Smooth muscle cell (in vitro differentiated cells): Measurements from ENCODE around the gene PIP5K1C. TPM values are rescaled to one million over a fixed set of nuclear protein-coding genes. Genes with fewer than 3 reads are reported as not detected.
A peak's percentile ranks its signal among the peaks of the same experiment; 100 is the strongest.

Source experiments
- DNase-seq: peaks from one replicate; lab custom pipeline; 2025; ENCODE audit not compliant: unreplicated experiment; lab: John Stamatoyannopoulos, UW
- H2AFZ ChIP-seq: fragments of 200-600 bp; sonication (generic); 2 replicates; pipeline ENCODE4 v1.6.0; 2016; ENCODE audit warnings: antibody characterized with exemption, low read depth, mild to moderate bottlenecking
- H3F3A ChIP-seq: fragments of 200-600 bp; sonication (generic); 2 replicates; pipeline ENCODE4 v1.6.0; 2017; ENCODE audit warnings: antibody characterized with exemption, low read depth
- H3K27ac ChIP-seq: fragments of 200-600 bp; sonication (generic); 2 replicates; pipeline ENCODE4 v1.5.1; 2016; ENCODE audit warnings: low read depth, mild to moderate bottlenecking
- H3K27me3 ChIP-seq: fragments of 200-600 bp; sonication (generic); 2 replicates; pipeline ENCODE4 v1.6.1; 2016; ENCODE audit warnings: low read depth, mild to moderate bottlenecking
- H3K36me3 ChIP-seq: fragments of 200-600 bp; sonication (generic); 2 replicates; pipeline ENCODE4 v1.5.1; 2016; ENCODE audit warnings: low read depth
- H3K4me1 ChIP-seq: fragments of 200-600 bp; sonication (generic); 2 replicates; pipeline ENCODE4 v1.5.1; 2016; ENCODE audit warnings: low read depth
- H3K4me2 ChIP-seq: fragments of 200-600 bp; sonication (generic); 2 replicates; pipeline ENCODE4 v1.6.0; 2016; ENCODE audit warnings: mild to moderate bottlenecking
- H3K4me3 ChIP-seq: fragments of 200-600 bp; sonication (generic); 2 replicates; pipeline ENCODE4 v1.5.1; 2016; ENCODE audit warnings: mild to moderate bottlenecking
- H3K79me2 ChIP-seq: fragments of 200-600 bp; sonication (generic); 2 replicates; pipeline ENCODE4 v1.6.0; 2016; ENCODE audit warnings: low read depth, mild to moderate bottlenecking
- H3K9ac ChIP-seq: fragments of 200-600 bp; sonication (generic); 2 replicates; pipeline ENCODE4 v1.6.0; 2016; ENCODE audit warnings: low read depth
- H3K9me3 ChIP-seq: fragments of 200-600 bp; sonication (generic); replicated peaks from 2 replicates; pipeline ENCODE4 v1.5.1; 2016; ENCODE audit warnings: low read depth
- H4K20me1 ChIP-seq: fragments of 200-600 bp; sonication (generic); 2 replicates; pipeline ENCODE4 v1.6.0; 2016; ENCODE audit warnings: low read depth
- WGBS: methylation state at CpG from one replicate; pipeline ENCODE4 v1.1.7; 2016; ENCODE audit warnings: low lambda C conversion rate; 5-methylcytosine and 5-hydroxymethylcytosine counted together
- polyA plus RNA-seq: library from polyadenylated mRNA; unstranded; fragments of >200 nt; fragmentation: Nextera tagmentation; extraction: Ambion mirVana; gene quantifications from 2 replicates; pipeline ENCODE4 v1.2.1, GENCODE V29; 2016
- total RNA-seq: library from RNA; depleted of rRNA; stranded (reverse); fragments of >200 nt; gene quantifications from 2 replicates; pipeline ENCODE4 v1.2.3, GENCODE V29; 2014
- TF ChIP-seq, protein P1 (sequence below): fragments of 200-600 bp; sonication (generic); IDR thresholded peaks from 2 replicates; pipeline ENCODE4 v1.5.1; 2017; ENCODE audit warnings: borderline replicate concordance, mild to moderate bottlenecking, antibody characterized with exemption; ENCODE audit not compliant: insufficient read depth, poor library complexity, severe bottlenecking

PIP5K1C gene
- total and polyA plus RNA-seq, 2 experiments from 2014 or later: 13.2 to 27.2 TPM

DNA sequence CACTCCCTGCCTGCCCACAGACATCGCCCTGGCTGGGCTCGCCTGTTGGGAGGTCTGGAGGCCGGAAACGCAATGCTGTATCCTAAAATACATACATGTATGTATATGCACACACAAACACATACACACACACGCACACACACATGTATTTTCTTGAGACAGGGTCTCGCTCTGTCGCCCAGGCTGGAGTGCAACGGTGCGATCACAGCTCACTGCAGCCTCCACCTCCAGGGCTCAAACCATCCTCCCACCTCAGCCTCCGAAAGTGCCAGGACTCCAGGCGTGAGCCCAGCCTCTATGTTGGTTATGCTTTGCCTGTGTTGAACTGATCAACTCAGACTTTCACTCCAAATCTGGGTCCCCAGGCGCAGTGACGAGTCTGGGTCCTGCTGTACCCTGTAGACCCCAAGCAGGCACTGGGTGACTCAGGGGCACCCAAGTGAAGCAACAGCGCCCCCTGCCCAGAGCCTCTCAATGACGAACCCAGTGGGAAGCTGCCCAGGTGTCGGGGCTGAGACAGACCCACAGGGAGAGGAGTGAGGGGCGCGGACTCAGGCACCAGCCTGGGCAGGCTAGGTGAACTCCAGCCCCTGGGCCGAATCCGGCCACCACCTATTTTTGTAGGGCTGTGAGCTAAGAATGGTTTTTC lies 46.3 kb downstream of the PIP5K1C start:
- DNase-seq: no peak
- TF ChIP-seq, protein P1, sequence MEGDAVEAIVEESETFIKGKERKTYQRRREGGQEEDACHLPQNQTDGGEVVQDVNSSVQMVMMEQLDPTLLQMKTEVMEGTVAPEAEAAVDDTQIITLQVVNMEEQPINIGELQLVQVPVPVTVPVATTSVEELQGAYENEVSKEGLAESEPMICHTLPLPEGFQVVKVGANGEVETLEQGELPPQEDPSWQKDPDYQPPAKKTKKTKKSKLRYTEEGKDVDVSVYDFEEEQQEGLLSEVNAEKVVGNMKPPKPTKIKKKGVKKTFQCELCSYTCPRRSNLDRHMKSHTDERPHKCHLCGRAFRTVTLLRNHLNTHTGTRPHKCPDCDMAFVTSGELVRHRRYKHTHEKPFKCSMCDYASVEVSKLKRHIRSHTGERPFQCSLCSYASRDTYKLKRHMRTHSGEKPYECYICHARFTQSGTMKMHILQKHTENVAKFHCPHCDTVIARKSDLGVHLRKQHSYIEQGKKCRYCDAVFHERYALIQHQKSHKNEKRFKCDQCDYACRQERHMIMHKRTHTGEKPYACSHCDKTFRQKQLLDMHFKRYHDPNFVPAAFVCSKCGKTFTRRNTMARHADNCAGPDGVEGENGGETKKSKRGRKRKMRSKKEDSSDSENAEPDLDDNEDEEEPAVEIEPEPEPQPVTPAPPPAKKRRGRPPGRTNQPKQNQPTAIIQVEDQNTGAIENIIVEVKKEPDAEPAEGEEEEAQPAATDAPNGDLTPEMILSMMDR: peak; percentile 26
- WGBS: 97% methylated on average over 20 of the region's 20 CpGs
- Histone ChIP-seq H3K4me3 (no peak overlapping the region), H2AFZ (no peak overlapping the region), H3F3A (peaks cover 2% of the 10 kb centered on the region), H3K36me3 (no peaks in the 10 kb centered on the region), H4K20me1 (no peaks in the 10 kb centered on the region), H3K4me2 (no peak overlapping the region), H3K27me3 (no peaks in the 10 kb centered on the region), H3K27ac (no peak overlapping the region), H3K9me3 (no peaks in the 10 kb centered on the region), H3K79me2 (no peaks in the 10 kb centered on the region), H3K9ac (no peak overlapping the region), H3K4me1 (no peaks in the 10 kb centered on the region)

DNA sequence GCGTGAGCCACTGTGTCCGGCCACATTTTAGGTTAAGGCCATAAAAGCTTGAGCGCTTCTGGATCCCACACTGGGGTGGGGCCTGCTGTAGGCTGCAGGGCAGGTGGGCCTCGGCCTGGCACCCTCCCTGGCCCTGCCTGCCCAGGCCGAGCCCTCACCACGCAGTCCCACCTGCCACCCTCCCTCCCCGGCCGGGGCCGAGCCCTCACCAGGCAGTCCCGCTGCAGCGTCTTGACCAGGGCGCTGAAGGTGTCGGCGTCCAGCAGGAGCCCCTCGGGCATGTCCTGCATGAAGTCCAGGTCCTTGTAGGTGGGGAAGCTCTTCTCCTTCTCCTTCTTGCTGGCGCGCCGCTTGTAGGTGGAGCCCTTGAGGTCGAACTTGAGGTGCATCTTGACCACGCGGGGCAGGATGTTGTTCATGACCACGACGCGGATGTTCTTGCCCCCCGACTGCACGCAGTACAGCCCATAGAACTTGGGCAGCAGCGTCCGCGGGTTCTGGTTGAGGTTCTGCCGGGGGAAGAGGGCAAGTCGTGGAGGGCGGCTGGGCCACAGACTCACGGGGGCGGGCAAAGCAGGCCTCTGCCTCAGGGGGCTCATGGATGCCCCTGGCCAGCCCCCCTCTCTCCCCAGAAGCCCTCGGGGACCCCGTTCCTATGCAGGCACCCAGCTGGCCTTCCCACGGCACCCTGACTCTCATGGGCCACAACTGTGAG lies 47.0 kb downstream of the PIP5K1C start:
- Histone ChIP-seq H2AFZ (no peak overlapping the region), H3K79me2 (no peaks in the 10 kb centered on the region), H3K4me3 (no peak overlapping the region), H3K36me3 (no peaks in the 10 kb centered on the region), H3F3A (peaks cover 2% of the 10 kb centered on the region), H3K4me2 (no peak overlapping the region), H3K27me3 (no peaks in the 10 kb centered on the region), H3K4me1 (no peaks in the 10 kb centered on the region), H3K27ac (no peak overlapping the region), H3K9me3 (no peaks in the 10 kb centered on the region), H4K20me1 (no peaks in the 10 kb centered on the region), H3K9ac (no peak overlapping the region)
- TF ChIP-seq, protein P1: no peak
- WGBS: 96% methylated on average over 29 of the region's 37 CpGs
- no peak for DNase-seq

DNA sequence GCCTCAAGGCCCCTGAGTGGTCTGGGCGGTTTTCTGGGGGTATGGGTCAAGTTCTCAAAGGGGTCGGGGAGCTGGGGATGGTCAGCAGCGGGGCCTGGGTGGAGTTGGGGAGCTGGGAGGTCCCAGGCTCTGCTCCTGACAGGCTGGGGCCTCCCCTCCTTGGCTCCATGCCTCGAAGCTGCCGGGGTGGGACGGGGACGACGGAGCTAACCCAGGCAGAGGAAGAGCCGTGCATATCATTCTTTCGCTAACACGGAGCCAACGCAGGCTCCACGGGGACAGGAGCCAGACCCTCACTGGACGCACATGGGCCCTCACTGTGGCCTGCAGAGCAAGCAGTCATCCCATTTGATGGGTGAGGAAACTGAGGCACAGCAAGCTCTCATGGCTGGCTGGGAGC lies 47.8 kb downstream of the PIP5K1C start:
- Histone ChIP-seq H3K79me2 (no peaks in the 10 kb centered on the region), H3K9me3 (no peaks in the 10 kb centered on the region), H3K4me3 (no peak overlapping the region), H3K4me2 (no peak overlapping the region), H4K20me1 (no peaks in the 10 kb centered on the region), H3K27me3 (no peaks in the 10 kb centered on the region), H3K4me1 (no peaks in the 10 kb centered on the region), H3K9ac (no peak overlapping the region), H3K36me3 (no peaks in the 10 kb centered on the region), H3F3A (peaks cover 2% of the 10 kb centered on the region), H2AFZ (no peak overlapping the region), H3K27ac (no peak overlapping the region)
- DNase-seq: no peak
- 95% methylated on average over 12 of the region's 14 CpGs for WGBS
- TF ChIP-seq, protein P1: no peak
